ENCODE measurements around the gene ZBTB38.

- TF ChIP-seq CTCF (IDR thresholded peaks at IDR 0.05; ENCODE audit: low read depth, low read length): no peak
- no peak for TF ChIP-seq MYC (IDR thresholded peaks at IDR 0.05; ENCODE audit: low read depth, low read length)
- TF ChIP-seq POLR2A (IDR thresholded peaks at IDR 0.05; ENCODE audit: extremely low read depth, insufficient read length): no peak
These were observed 16.3 kb downstream of the ZBTB38 start for GRCh38 chr3:141384575-141384974.

All from NB4 (cell line).